Measurements from ENCODE around the gene NUDT8.

Gene NUDT8

DNA sequence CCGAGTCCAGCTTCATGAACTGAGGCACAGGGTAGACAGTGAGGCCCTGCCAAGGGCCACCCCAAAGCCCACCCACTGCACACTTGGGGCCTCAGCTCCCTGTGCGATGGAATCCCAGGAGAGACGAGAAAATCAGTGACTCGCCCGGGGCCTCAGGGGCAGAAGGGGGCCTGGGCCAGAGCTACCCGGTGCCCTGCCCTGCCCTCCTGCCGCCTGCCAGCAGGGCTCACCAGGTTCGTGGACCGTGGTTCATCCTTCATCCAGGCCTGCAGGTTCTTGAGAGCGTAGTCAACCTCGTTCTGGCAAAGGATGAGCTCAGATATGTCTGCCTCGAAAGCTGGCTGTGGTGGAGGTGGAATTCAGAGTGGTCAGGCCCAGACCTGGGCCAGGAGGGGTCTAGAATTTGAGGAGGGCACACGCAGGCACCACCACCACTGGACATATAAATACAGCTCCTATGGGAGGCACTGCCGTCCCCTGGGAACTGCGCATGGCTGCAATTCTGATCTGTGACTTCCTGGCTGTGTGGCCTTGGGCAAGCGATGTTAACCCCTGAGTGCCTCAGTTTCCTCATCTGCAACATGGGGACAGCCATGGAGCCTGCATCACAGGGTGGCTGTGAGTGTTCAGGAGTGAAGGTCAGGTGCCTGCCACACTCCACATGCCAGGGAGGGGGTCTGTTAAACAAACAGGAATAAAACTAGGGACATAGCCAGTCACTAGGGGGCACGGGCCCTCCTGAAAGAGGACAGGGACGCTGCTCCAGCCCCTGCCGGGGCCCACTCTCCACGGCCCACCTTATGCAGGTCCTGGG lies 37.1 kb upstream of the NUDT8 start:
- Histone ChIP-seq H3K9ac (ENCODE audit: low read length) (no peak overlapping the region), H3K79me2 (ENCODE audit: insufficient read depth, low read length) (no peaks in the 10 kb centered on the region), H2AFZ (ENCODE audit: low read length) (no peak overlapping the region), H3K27me3 (ENCODE audit: insufficient read depth, low read length) (peaks cover 11% of the 10 kb centered on the region; the same call in 1 of the 2 replicates), H3F3A (ENCODE audit: insufficient read depth, low read length) (no peaks in the 10 kb centered on the region), H3K4me3 (ENCODE audit: low read depth, low read length, poor library complexity, severe bottlenecking) (no peak overlapping the region), H3K9me2 (ENCODE audit: low read depth, low read length) (no peaks in the 10 kb centered on the region), H3K36me3 (ENCODE audit: insufficient read depth, low read length) (no peaks in the 10 kb centered on the region), H3K27ac (ENCODE audit: low read depth, low read length, poor library complexity, severe bottlenecking) (no peak overlapping the region), H4K20me1 (ENCODE audit: insufficient read depth, low read length) (no peaks in the 10 kb centered on the region), H3K9me3 (ENCODE audit: low read length) (no peaks in the 10 kb centered on the region), H3K4me2 (ENCODE audit: low read length) (no peak overlapping the region), H3K4me1 (ENCODE audit: insufficient read depth, low read length, severe bottlenecking) (peaks cover 14% of the 10 kb centered on the region)
- TF ChIP-seq CTCF (IDR thresholded peaks at IDR 0.05; ENCODE audit: low read length) = no peak
- no peak for TF ChIP-seq EZH2 (IDR thresholded peaks at IDR 0.05; ENCODE audit: borderline replicate concordance, low read length)

DNA sequence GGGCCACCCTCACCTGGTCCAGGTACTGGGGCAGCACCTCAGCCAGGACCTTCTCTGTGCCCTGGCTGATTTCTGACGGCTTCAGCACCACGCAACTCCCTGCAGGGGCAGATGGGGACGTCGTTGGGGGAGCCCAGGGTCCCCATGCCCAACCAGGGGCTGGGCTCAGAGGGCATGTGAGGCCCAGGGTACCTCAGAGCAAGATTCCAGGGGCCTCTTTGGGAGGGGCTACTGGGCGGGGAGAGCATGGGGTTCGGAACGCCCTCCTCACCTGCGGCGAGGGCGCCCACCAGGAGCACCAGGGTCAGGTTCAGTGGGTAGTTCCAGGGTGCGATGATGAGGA lies 36.5 kb upstream of the NUDT8 start:
- Histone ChIP-seq H3K4me3 (ENCODE audit: low read depth, low read length, poor library complexity, severe bottlenecking) (no peak overlapping the region), H2AFZ (ENCODE audit: low read length) (no peak overlapping the region), H3K4me1 (ENCODE audit: insufficient read depth, low read length, severe bottlenecking) (peaks cover 14% of the 10 kb centered on the region), H3K36me3 (ENCODE audit: insufficient read depth, low read length) (no peaks in the 10 kb centered on the region), H3K27ac (ENCODE audit: low read depth, low read length, poor library complexity, severe bottlenecking) (no peak overlapping the region), H3K79me2 (ENCODE audit: insufficient read depth, low read length) (no peaks in the 10 kb centered on the region), H3K9ac (ENCODE audit: low read length) (no peak overlapping the region), H3K9me3 (ENCODE audit: low read length) (no peaks in the 10 kb centered on the region), H3K4me2 (ENCODE audit: low read length) (no peak overlapping the region), H3K9me2 (ENCODE audit: low read depth, low read length) (no peaks in the 10 kb centered on the region), H4K20me1 (ENCODE audit: insufficient read depth, low read length) (no peaks in the 10 kb centered on the region), H3K27me3 (ENCODE audit: insufficient read depth, low read length) (peaks cover 11% of the 10 kb centered on the region; the same call in 1 of the 2 replicates), H3F3A (ENCODE audit: insufficient read depth, low read length) (no peaks in the 10 kb centered on the region)
- TF ChIP-seq EZH2 (IDR thresholded peaks at IDR 0.05; ENCODE audit: borderline replicate concordance, low read length) = no peak
- TF ChIP-seq CTCF (IDR thresholded peaks at IDR 0.05; ENCODE audit: low read length) = no peak

DNA sequence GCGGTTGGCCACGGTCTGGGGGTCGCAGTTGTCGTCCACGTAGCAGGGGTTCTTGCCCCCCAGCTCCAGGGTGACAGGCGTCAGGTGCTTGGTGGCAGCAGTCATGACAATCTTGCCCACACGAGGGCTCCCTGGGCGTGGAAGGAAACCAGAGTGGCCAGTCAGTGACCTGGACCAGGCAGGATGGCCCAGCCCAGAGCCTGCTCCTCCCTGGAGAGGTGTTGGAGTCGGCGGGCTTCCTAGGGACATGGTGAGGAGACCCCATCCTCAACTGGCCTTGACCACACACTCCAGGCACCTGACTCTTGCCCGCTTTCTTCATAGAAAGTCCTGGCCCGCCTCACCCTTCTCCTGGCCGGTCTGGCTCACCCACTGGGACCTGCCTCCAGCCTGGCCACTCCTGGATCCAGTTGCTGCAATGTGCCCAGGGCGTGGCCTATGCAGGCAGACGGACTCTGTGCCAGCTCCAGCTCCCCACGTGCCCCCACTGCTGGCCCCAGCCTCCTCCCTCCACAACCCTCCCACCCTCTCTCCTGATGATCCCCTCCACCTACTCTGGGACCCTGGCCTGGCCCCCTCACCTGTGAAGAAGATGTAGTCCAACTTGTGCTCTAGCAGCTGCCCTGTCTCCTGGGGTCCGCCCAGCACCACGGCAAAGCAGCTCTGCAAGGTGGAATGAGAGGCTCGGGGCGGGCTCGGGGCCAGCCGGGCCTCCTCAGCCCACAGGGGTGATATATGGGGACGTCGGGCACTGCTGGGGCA lies 36.0 kb upstream of the NUDT8 start:
- TF ChIP-seq CTCF (IDR thresholded peaks at IDR 0.05; ENCODE audit: low read length) (peak; percentile 40; the same call in 1 of the 2 replicates), EZH2 (IDR thresholded peaks at IDR 0.05; ENCODE audit: borderline replicate concordance, low read length) (no peak)
- H4K20me1 ChIP-seq (ENCODE audit: insufficient read depth, low read length) = no peaks in the 10 kb centered on the region
- no peaks in the 10 kb centered on the region for H3K9me3 ChIP-seq (ENCODE audit: low read length)
- no peaks in the 10 kb centered on the region for H3F3A ChIP-seq (ENCODE audit: insufficient read depth, low read length)
- peaks cover 14% of the 10 kb centered on the region for H3K4me1 ChIP-seq (ENCODE audit: insufficient read depth, low read length, severe bottlenecking)
- H3K27me3 ChIP-seq (ENCODE audit: insufficient read depth, low read length) = peaks cover 7% of the 10 kb centered on the region; the same call in 1 of the 2 replicates
- H3K79me2 ChIP-seq (ENCODE audit: insufficient read depth, low read length) = no peaks in the 10 kb centered on the region
- H3K4me3 ChIP-seq (ENCODE audit: low read depth, low read length, poor library complexity, severe bottlenecking) = no peak overlapping the region
- no peak overlapping the region for H2AFZ ChIP-seq (ENCODE audit: low read length)
- H3K27ac ChIP-seq (ENCODE audit: low read depth, low read length, poor library complexity, severe bottlenecking) = no peak overlapping the region
- H3K9me2 ChIP-seq (ENCODE audit: low read depth, low read length) = no peaks in the 10 kb centered on the region
- no peaks in the 10 kb centered on the region for H3K36me3 ChIP-seq (ENCODE audit: insufficient read depth, low read length)
- no peak overlapping the region for H3K4me2 ChIP-seq (ENCODE audit: low read length)
- no peak overlapping the region for H3K9ac ChIP-seq (ENCODE audit: low read length)
